Fibroblast of lung (primary cell): ENCODE results near the gene LAX1.

Experiments
- EZH2 ChIP-seq: IDR thresholded peaks from 2 replicates; pipeline ENCODE4 v1.5.1; 2012; ENCODE audit warnings: low read length, control low read depth, mild to moderate bottlenecking; ENCODE audit errors: missing control alignments
- TF ChIP-seq, protein P1 (sequence below), 2 donors: IDR thresholded peaks in 1 of 2; conservative IDR thresholded peaks in 1 of 2; 1 replicate in 1 of 2; 2 replicates in 1 of 2; pipeline ENCODE4 v1.5.1; 2011 to 2012; ENCODE audit warnings: low read length in 2 of 2, control low read depth in 1 of 2, inconsistent platforms in 1 of 2, low read depth in 1 of 2, mild to moderate bottlenecking in 1 of 2

DNA sequence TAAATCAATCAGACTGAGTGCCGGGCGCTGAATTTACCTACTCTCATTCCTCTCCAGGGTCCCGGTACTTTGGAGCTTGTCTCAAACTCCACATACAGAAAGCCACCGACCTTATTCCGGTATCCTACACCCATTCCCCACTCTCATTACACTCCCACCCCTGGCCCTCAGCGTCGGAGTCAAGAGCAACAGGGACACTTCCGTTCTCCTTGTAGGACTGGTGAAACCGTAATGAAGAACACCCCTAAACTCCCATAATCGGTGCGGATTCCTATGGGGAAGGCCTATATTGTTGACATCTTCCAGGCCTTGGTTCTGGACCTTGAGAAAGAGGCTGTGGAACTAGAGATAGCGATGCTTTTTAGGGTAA, 31.2 kb downstream of the LAX1 start:
- TF ChIP-seq, protein P1, sequence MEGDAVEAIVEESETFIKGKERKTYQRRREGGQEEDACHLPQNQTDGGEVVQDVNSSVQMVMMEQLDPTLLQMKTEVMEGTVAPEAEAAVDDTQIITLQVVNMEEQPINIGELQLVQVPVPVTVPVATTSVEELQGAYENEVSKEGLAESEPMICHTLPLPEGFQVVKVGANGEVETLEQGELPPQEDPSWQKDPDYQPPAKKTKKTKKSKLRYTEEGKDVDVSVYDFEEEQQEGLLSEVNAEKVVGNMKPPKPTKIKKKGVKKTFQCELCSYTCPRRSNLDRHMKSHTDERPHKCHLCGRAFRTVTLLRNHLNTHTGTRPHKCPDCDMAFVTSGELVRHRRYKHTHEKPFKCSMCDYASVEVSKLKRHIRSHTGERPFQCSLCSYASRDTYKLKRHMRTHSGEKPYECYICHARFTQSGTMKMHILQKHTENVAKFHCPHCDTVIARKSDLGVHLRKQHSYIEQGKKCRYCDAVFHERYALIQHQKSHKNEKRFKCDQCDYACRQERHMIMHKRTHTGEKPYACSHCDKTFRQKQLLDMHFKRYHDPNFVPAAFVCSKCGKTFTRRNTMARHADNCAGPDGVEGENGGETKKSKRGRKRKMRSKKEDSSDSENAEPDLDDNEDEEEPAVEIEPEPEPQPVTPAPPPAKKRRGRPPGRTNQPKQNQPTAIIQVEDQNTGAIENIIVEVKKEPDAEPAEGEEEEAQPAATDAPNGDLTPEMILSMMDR (conservative IDR thresholded peaks at IDR 0.05 in 1 of 2, IDR thresholded peaks at IDR 0.05 in 1 of 2; ENCODE audit: low read depth in 1 of 2, low read length in 2 of 2), result no peak
- TF ChIP-seq EZH2, result no peak
